Endothelial cell (in vitro differentiated cells): ENCODE data around the gene JAK2. TPM values are rescaled to one million over a fixed set of nuclear protein-coding genes. Genes with fewer than 3 reads are reported as not detected.

Experiments
- DNase-seq: peaks from one replicate; pipeline ENCODE4 v3.0.0; 2021; ENCODE audit warnings: low spot score
- H3K27ac Mint-ChIP-seq: one replicate; pipeline ENCODE4 v1.8.0; 2021; ENCODE audit warnings: mixed read lengths, inconsistent platforms; ENCODE audit not compliant: unreplicated experiment
- H3K27me3 Mint-ChIP-seq: one replicate; pipeline ENCODE4 v1.8.0; 2021; ENCODE audit warnings: mild to moderate bottlenecking, moderate library complexity, mixed read lengths, inconsistent platforms; ENCODE audit not compliant: unreplicated experiment
- H3K36me3 Mint-ChIP-seq: one replicate; pipeline ENCODE4 v1.8.0; 2021; ENCODE audit warnings: mild to moderate bottlenecking, low read depth, mixed read lengths, inconsistent platforms; ENCODE audit not compliant: unreplicated experiment
- H3K4me1 Mint-ChIP-seq: one replicate; pipeline ENCODE4 v1.8.0; 2021; ENCODE audit warnings: mild to moderate bottlenecking, mixed read lengths, inconsistent platforms; ENCODE audit not compliant: unreplicated experiment
- H3K4me3 Mint-ChIP-seq: one replicate; pipeline ENCODE4 v1.8.0; 2021; ENCODE audit warnings: mild to moderate bottlenecking, mixed read lengths, inconsistent platforms; ENCODE audit not compliant: unreplicated experiment
- H3K9me3 Mint-ChIP-seq: one replicate; pipeline ENCODE4 v1.8.0; 2021; ENCODE audit warnings: mixed read lengths, inconsistent platforms; ENCODE audit not compliant: unreplicated experiment
- CTCF ChIP-seq: fragments of 200-600 bp; sonication (generic); IDR thresholded peaks from one replicate; pipeline ENCODE4 v1.5.0; 2021; ENCODE audit warnings: antibody characterized with exemption; ENCODE audit not compliant: unreplicated experiment
- total RNA-seq: library from RNA; stranded (reverse); fragmentation: NEBNext Ultra II Directional; extraction: Animal tissue kit (Norgen Biotek cat#: 25700); gene quantifications from one replicate; pipeline ENCODE4 v1.2.1, GENCODE V29; 2021; ENCODE audit not compliant: unreplicated experiment

The JAK2 gene
- total RNA-seq, 1 donor from 2014 or later, result 9.4 TPM

DNA sequence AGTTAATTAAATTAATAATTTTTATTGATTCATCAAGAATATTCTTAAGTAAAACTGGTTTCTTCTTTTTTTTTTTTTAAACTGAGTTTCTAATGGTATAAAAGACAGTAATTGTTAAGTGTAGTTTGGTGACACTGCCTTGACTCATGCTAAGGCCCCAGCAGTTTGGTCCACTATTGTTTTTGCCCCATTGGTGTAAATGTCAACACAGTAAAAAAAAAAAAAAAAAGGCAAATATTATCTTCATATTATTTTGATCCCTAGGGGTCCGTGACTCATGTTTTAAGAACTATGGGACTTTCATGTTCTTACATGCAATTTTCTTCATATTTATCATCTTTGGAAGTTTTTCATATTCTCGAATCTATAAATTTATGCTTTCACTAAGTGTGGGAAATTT is 29.2 kb upstream of the JAK2 start:
- no peaks in the 10 kb centered on the region for H3K4me1 Mint-ChIP-seq
- no peak for DNase-seq
- H3K27ac Mint-ChIP-seq, result no peak overlapping the region
- H3K27me3 Mint-ChIP-seq, result no peaks in the 10 kb centered on the region
- H3K4me3 Mint-ChIP-seq, result no peak overlapping the region
- no peak for TF ChIP-seq CTCF
- no peaks in the 10 kb centered on the region for H3K9me3 Mint-ChIP-seq
- no peaks in the 10 kb centered on the region for H3K36me3 Mint-ChIP-seq

DNA sequence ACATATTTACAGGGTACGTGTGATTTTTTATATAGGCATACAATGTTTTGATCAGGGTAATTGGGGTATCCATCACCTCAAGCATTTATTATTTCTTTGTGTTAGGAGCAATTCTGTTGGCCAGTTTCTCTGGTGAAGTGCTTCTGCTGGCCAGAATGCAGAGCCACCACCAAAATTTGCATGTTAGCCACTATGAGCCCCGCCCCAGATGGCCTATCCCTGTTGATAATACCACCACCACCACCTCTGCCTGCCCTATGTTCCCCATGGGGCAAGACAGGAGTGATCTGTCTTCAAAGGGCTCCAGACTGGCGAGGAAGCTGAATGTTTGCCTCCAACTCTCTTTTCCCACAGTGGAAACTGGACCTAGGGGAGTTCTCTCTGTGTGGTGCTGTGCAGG is 26.0 kb upstream of the JAK2 start:
- Mint-ChIP-seq H3K27me3 (no peaks in the 10 kb centered on the region), H3K4me1 (no peaks in the 10 kb centered on the region), H3K4me3 (no peak overlapping the region), H3K36me3 (no peaks in the 10 kb centered on the region), H3K9me3 (no peaks in the 10 kb centered on the region), H3K27ac (no peak overlapping the region)
- TF ChIP-seq CTCF, result no peak
- no peak for DNase-seq

DNA sequence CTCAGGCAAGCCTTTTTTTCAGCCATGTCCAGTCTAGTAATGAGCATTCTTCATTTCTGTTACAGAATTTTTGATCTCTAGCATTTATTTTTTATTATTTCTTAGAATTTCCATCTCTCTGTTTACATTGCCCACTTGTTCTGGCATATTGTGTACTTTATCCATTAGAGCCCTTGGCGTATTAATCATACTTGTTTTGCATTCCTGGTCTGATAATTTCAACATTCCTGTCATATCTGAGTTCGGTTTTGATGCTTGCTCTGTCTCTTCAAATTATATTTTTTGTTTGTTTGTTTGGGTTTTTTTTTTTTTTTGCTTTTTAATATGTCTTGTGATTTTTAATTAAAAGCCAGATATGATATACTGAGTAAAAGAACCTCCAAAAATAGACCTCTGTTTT is 23.0 kb upstream of the JAK2 start:
- no peaks in the 10 kb centered on the region for H3K9me3 Mint-ChIP-seq
- no peak overlapping the region for H3K4me3 Mint-ChIP-seq
- no peaks in the 10 kb centered on the region for H3K36me3 Mint-ChIP-seq
- TF ChIP-seq CTCF, result no peak
- no peaks in the 10 kb centered on the region for H3K27me3 Mint-ChIP-seq
- H3K4me1 Mint-ChIP-seq, result no peaks in the 10 kb centered on the region
- H3K27ac Mint-ChIP-seq, result no peak overlapping the region
- DNase-seq, result no peak

- Mint-ChIP-seq H3K27ac (no peak overlapping the region), H3K27me3 (no peaks in the 10 kb centered on the region), H3K4me1 (no peaks in the 10 kb centered on the region), H3K36me3 (no peaks in the 10 kb centered on the region), H3K9me3 (no peaks in the 10 kb centered on the region), H3K4me3 (no peak overlapping the region)
- no peak for TF ChIP-seq CTCF
- DNase-seq, result no peak
These were observed 20.5 kb upstream of the JAK2 start for GRCh38 chr9:4964540-4964939.

DNA sequence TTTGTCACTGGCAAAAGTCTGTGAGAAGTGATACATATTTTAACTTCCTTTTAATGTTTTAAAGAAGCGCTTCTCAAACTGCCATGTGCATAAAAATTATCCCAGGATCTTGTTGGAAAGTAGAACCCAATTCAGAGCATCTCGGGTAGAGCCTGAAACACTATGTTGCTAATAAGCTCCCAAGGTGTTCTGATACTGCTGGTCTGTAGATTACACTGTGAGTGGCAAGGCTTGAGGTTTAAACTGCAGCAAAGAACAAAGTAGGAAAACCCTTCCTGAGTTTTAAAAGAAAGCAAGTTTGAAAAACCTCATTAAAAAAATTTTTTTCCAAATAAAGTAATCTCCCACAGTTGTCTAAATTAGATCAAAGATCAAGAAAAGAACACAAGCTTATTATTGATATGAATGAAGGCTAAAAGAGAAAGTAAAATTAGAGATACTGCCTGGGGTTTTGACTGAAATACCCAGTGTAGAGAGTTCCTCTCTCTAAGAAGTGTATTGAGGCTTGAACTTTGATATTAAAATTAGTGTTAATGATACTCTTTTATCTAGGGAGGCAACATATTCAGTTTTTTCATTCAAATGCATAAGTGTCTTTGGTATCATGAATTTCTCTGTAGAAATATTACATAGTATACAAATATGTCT is 19.8 kb upstream of the JAK2 start:
- no peak for TF ChIP-seq CTCF
- H3K9me3 Mint-ChIP-seq, result no peaks in the 10 kb centered on the region
- no peaks in the 10 kb centered on the region for H3K27me3 Mint-ChIP-seq
- DNase-seq, result no peak
- H3K36me3 Mint-ChIP-seq, result no peaks in the 10 kb centered on the region
- H3K4me1 Mint-ChIP-seq, result no peaks in the 10 kb centered on the region
- no peak overlapping the region for H3K4me3 Mint-ChIP-seq
- H3K27ac Mint-ChIP-seq, result no peak overlapping the region
